ENCODE measurements around the gene EML4.

- TF ChIP-seq CTCF (IDR thresholded peaks at IDR 0.05; ENCODE audit: insufficient read depth, low read depth, low read length) (no peak), EZH2 (IDR thresholded peaks at IDR 0.05; ENCODE audit: insufficient read depth, low read length) (no peak)
Measured at GRCh38 chr2:42182654-42183308, 13.6 kb downstream of the EML4 start.

Measured in astrocyte (in vitro differentiated cells and primary cell).